ENCODE data around the gene UAP1L1. TPM values are rescaled to one million over a fixed set of nuclear protein-coding genes. Genes with fewer than 3 reads are reported as not detected.

Gene UAP1L1
- total RNA-seq, 6 donors from 2014 or later, result 10.5 to 69.1 (median 34.0) TPM

- WGBS, 2 donors, result 41 to 42% methylated on average over 7 to 13 of the region's 15 CpGs
- Histone ChIP-seq H3K36me3 (peaks cover 0 to 19% (median 8%) of the 10 kb centered on the region in 4 donors), H3K4me1 (peaks cover 25 to 52% (median 42%) of the 10 kb centered on the region in 4 donors), H3K9me3 (no peaks in the 10 kb centered on the region), H3K27ac (peak overlapping the region; percentile 65 to 79 (median 70)), H3K27me3 (no peaks in the 10 kb centered on the region), H3K4me3 (peak overlapping the region in 3 of 4 donors; percentile 13 to 38 (median 29))
- ATAC-seq (ENCODE audit: low FRiP score in 2 of 2) (peak in 1 of 2 donors; percentile 11), DNase-seq (peak in 1 of 2 donors; percentile 68)
- TF ChIP-seq, protein P1, sequence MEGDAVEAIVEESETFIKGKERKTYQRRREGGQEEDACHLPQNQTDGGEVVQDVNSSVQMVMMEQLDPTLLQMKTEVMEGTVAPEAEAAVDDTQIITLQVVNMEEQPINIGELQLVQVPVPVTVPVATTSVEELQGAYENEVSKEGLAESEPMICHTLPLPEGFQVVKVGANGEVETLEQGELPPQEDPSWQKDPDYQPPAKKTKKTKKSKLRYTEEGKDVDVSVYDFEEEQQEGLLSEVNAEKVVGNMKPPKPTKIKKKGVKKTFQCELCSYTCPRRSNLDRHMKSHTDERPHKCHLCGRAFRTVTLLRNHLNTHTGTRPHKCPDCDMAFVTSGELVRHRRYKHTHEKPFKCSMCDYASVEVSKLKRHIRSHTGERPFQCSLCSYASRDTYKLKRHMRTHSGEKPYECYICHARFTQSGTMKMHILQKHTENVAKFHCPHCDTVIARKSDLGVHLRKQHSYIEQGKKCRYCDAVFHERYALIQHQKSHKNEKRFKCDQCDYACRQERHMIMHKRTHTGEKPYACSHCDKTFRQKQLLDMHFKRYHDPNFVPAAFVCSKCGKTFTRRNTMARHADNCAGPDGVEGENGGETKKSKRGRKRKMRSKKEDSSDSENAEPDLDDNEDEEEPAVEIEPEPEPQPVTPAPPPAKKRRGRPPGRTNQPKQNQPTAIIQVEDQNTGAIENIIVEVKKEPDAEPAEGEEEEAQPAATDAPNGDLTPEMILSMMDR (IDR thresholded peaks at IDR 0.05), result no peak
- TF ChIP-seq EP300 (IDR thresholded peaks at IDR 0.05) (no peak), POLR2A (IDR thresholded peaks at IDR 0.05) (no peak), POLR2AphosphoS5 (IDR thresholded peaks at IDR 0.05) (no peak)
Observed at GRCh38 chr9:137034039-137034708, 43.1 kb upstream of the UAP1L1 start.

- 25 to 27% methylated on average over 13 to 18 of the region's 24 CpGs for WGBS, 2 donors
- H3K4me3 ChIP-seq, result peak overlapping the region in 3 of 4 donors; percentile 6 to 30 (median 22)
- peak; percentile 83 for ATAC-seq (ENCODE audit: low FRiP score in 2 of 2)
Observed at GRCh38 chr9:137034709-137035506, 42.4 kb upstream of the UAP1L1 start.

GRCh38 chr9:137035507-137035834 lies 41.8 kb upstream of the UAP1L1 start:
- 32% methylated on average over 8 of the region's 9 CpGs; no CpG with 5 or more reads in 1 of the 2 donors for WGBS, 2 donors
- no peak for DNase-seq
- TF ChIP-seq POLR2AphosphoS5 (IDR thresholded peaks at IDR 0.05), result no peak
- TF ChIP-seq, protein P1 (IDR thresholded peaks at IDR 0.05), result peak in 2 of 6 experiments; percentile 8 to 31
- TF ChIP-seq POLR2A (IDR thresholded peaks at IDR 0.05), result no peak
- Histone ChIP-seq H3K27me3 (no peaks in the 10 kb centered on the region), H3K36me3 (peaks cover 0 to 32% (median 19%) of the 10 kb centered on the region in 4 donors), H3K4me1 (peaks cover 21 to 41% (median 32%) of the 10 kb centered on the region in 4 donors), H3K27ac (peak overlapping the region in 1 of 4 donors; percentile 79), H3K9me3 (no peaks in the 10 kb centered on the region), H3K4me3 (no peak overlapping the region)
- ATAC-seq (ENCODE audit: low FRiP score in 2 of 2), result peak in 1 of 2 donors; percentile 0

More at GRCh38 chr9:137034709-137035506, 42.4 kb upstream of the UAP1L1 start:
- peak; percentile 89 to 92 for DNase-seq
- Histone ChIP-seq H3K9me3 (no peaks in the 10 kb centered on the region), H3K36me3 (peaks cover 0 to 27% (median 14%) of the 10 kb centered on the region in 4 donors), H3K4me1 (peaks cover 17 to 45% (median 34%) of the 10 kb centered on the region in 4 donors), H3K27ac (peak overlapping the region; percentile 46 to 79 (median 67)), H3K27me3 (no peaks in the 10 kb centered on the region)
- TF ChIP-seq POLR2A (IDR thresholded peaks at IDR 0.05) (no peak), POLR2AphosphoS5 (IDR thresholded peaks at IDR 0.05) (peak in 1 of 2 donors; percentile 8), EP300 (IDR thresholded peaks at IDR 0.05) (no peak)
- TF ChIP-seq, protein P1 (IDR thresholded peaks at IDR 0.05), result peak; percentile 87 to 97 (median 94)

DNA sequence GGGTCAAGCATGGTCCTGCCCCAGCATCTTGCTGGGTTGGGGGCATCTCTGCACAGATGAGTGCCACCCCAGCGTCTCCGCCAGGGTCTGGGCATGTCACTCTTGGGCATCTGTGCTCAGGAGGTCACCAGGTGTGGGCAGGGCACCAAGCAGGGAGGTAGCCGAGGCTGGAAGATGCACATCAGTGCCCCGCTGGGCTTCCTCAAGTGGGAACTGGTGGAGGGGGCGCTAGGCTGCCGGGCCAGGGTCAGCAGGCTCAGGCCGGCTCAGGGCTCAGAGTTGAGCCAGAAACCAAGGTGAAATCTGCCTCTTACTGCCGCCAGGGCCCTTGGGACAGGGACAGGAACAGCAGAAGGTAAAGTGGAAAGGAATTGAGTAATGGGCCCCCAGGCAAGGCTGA lies 41.4 kb upstream of the UAP1L1 start:
- WGBS, 2 donors, result 74 to 89% methylated on average over 8 of the region's 8 CpGs
- Histone ChIP-seq H3K4me3 (no peak overlapping the region), H3K27me3 (no peaks in the 10 kb centered on the region), H3K36me3 (peaks cover 0 to 35% (median 21%) of the 10 kb centered on the region in 4 donors), H3K4me1 (peaks cover 23 to 41% (median 30%) of the 10 kb centered on the region in 4 donors), H3K9me3 (no peaks in the 10 kb centered on the region), H3K27ac (peak overlapping the region in 2 of 4 donors; percentile 8 to 79)
- no peak for TF ChIP-seq POLR2A (IDR thresholded peaks at IDR 0.05)
- no peak for TF ChIP-seq EP300 (IDR thresholded peaks at IDR 0.05)
- no peak for TF ChIP-seq POLR2AphosphoS5 (IDR thresholded peaks at IDR 0.05)
- TF ChIP-seq, protein P1 (IDR thresholded peaks at IDR 0.05), result no peak
- DNase-seq (peak in 1 of 2 donors; percentile 52), ATAC-seq (ENCODE audit: low FRiP score in 2 of 2) (no peak)

All from upper lobe of left lung (tissue), 6 donors.